HFFc6 (cell line): ENCODE data around the gene CAPN13. TPM values are rescaled to one million over a fixed set of nuclear protein-coding genes. Genes with fewer than 3 reads are reported as not detected.

ENCODE experiments used
- DNase-seq: peaks from one replicate; pipeline ENCODE4 v3.0.0-alpha.2; 2018
- H3K27ac Mint-ChIP-seq: 2 replicates; pipeline ENCODE4 v1.8.0; 2020; ENCODE audit warnings: mild to moderate bottlenecking, mixed read lengths
- H3K27me3 Mint-ChIP-seq: 2 replicates; pipeline ENCODE4 v1.8.0; 2021; ENCODE audit warnings: mild to moderate bottlenecking, moderate library complexity, mixed read lengths; ENCODE audit not compliant: insufficient read depth
- H3K36me3 Mint-ChIP-seq: 2 replicates; pipeline ENCODE4 v1.8.0; 2021; ENCODE audit warnings: low read depth, mixed read lengths
- H3K4me1 Mint-ChIP-seq: 2 replicates; pipeline ENCODE4 v1.8.0; 2020; ENCODE audit warnings: low read depth, mixed read lengths
- H3K4me3 Mint-ChIP-seq: 2 replicates; pipeline ENCODE4 v1.8.0; 2020; ENCODE audit warnings: mild to moderate bottlenecking, moderate library complexity, mixed read lengths
- H3K9me3 Mint-ChIP-seq: 2 replicates; pipeline ENCODE4 v1.8.0; 2020; ENCODE audit warnings: mild to moderate bottlenecking, mixed read lengths
- CTCF ChIP-seq: fragments of 200-600 bp; sonication (generic); IDR thresholded peaks from 2 replicates; pipeline ENCODE4 v1.5.0; 2021; ENCODE audit warnings: antibody characterized with exemption, mild to moderate bottlenecking
- total RNA-seq, 6 experiments: library from RNA; stranded (reverse); fragmentation: NEBNext Ultra II Directional; extraction: Animal tissue kit (Norgen Biotek cat#: 25700); gene quantifications; 2 replicates in 1 of 6; 3 replicates in 5 of 6; pipeline ENCODE4 v1.2.3, GENCODE V29; 2021

Gene CAPN13
- total RNA-seq, 6 experiments from 2014 or later, result not detected

GRCh38 chr2:30747206-30747605, 60.0 kb downstream of the CAPN13 start:
- TF ChIP-seq CTCF, result no peak
- Mint-ChIP-seq H3K9me3 (no peaks in the 10 kb centered on the region; the same call in 1 of the 2 replicates), H3K36me3 (no peaks in the 10 kb centered on the region), H3K27me3 (peaks cover 15% of the 10 kb centered on the region), H3K4me1 (no peaks in the 10 kb centered on the region), H3K27ac (no peak overlapping the region), H3K4me3 (no peak overlapping the region)
- no peak for DNase-seq

GRCh38 chr2:30744823-30745222, 62.4 kb downstream of the CAPN13 start:
- DNase-seq, result no peak
- no peak overlapping the region for H3K4me3 Mint-ChIP-seq
- TF ChIP-seq CTCF, result no peak

GRCh38 chr2:30741576-30741975, 65.7 kb downstream of the CAPN13 start:
- TF ChIP-seq CTCF, result no peak
- no peaks in the 10 kb centered on the region for H3K4me1 Mint-ChIP-seq
- no peak overlapping the region for H3K27ac Mint-ChIP-seq
- DNase-seq, result no peak
- H3K9me3 Mint-ChIP-seq, result no peaks in the 10 kb centered on the region
- H3K36me3 Mint-ChIP-seq, result no peaks in the 10 kb centered on the region
- no peak overlapping the region for H3K4me3 Mint-ChIP-seq
- peaks cover 17% of the 10 kb centered on the region for H3K27me3 Mint-ChIP-seq

More at GRCh38 chr2:30744823-30745222, 62.4 kb downstream of the CAPN13 start:
- Mint-ChIP-seq H3K4me1 (no peaks in the 10 kb centered on the region), H3K27me3 (peaks cover 17% of the 10 kb centered on the region), H3K27ac (no peak overlapping the region), H3K36me3 (no peaks in the 10 kb centered on the region), H3K9me3 (no peaks in the 10 kb centered on the region)

- Mint-ChIP-seq H3K4me1 (no peaks in the 10 kb centered on the region), H3K27ac (no peak overlapping the region), H3K9me3 (no peaks in the 10 kb centered on the region), H3K27me3 (peaks cover 10% of the 10 kb centered on the region), H3K4me3 (no peak overlapping the region), H3K36me3 (no peaks in the 10 kb centered on the region)
- TF ChIP-seq CTCF, result no peak
- DNase-seq, result no peak
Measured at GRCh38 chr2:30738141-30738911, 68.9 kb downstream of the CAPN13 start.

- DNase-seq, result no peak
- H3K4me1 Mint-ChIP-seq, result no peaks in the 10 kb centered on the region
- no peak overlapping the region for H3K4me3 Mint-ChIP-seq
- H3K27me3 Mint-ChIP-seq, result peaks cover 5% of the 10 kb centered on the region
- H3K27ac Mint-ChIP-seq, result no peak overlapping the region
- no peak for TF ChIP-seq CTCF
- no peaks in the 10 kb centered on the region for H3K36me3 Mint-ChIP-seq
- no peaks in the 10 kb centered on the region for H3K9me3 Mint-ChIP-seq
Measured at GRCh38 chr2:30737326-30737610, 70.0 kb downstream of the CAPN13 start.
